ENCODE results near the gene ARHGAP28.
"Not testable (repeated sequence)": the region's sequence is repeated elsewhere in the genome, so short reads cannot be mapped to it uniquely, and the experiment has no call there.

ARHGAP28 gene

DNA sequence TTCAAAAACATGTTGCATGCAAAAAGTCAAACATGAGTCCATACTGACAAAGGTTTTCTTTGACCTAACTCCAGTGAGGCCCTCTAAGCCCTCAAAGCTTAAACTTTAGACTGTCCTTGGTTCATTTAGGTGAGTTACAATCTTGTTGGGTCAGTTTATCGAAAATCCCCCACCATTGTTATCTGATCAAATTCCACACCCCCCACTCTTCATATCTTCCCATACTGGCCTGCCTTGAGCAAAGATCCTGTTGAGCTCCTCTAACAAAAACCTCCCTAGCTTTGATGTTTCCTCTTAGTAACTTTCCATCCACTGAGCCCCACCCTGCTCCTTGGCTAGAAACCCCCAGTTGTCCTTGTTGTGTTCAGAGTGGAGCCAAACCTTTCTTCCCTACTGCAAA, 193.7 kb downstream of the ARHGAP28 start:
- DNase-seq (ENCODE audit: low read depth, low spot score): no peak

DNA sequence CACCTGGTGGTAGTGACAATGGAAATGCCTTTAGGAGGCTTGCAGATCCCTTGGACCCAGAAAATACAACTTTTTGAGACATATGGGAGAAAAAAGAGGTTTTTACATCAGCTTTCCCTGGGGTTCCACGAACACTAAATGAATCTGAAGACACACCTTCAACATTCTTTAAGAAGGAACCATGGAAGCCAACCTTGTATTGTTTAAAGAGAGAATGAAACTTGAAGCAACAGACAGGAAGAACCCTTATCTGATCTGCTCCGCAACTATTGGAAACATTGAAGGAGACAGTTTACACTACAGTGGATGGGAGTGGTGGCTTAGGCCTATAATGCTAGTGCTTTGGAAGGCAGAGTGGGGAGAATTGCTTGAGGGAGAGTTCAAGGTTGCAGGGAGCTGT, 197.6 kb downstream of the ARHGAP28 start:
- no peak for DNase-seq (ENCODE audit: low read depth, low spot score)

DNA sequence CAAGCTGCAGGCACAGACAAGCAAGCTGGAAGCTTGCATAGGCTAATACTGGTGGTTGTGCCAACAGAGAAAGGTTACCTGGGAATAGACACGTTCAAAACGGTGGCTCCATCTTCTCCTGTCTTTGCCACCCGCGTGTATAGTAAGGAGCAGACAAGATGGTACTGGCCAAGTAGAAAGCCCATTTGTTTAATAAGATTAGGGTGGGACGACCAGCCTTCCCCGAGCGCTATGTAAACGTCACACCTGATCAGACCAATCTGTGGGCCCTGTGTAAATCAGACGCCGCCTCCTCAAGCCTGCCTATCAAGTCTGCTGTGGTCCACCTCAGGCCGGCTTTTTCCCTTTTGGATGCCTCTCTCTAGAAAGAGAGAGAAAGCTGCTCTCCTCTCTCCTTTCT, 198.8 kb downstream of the ARHGAP28 start:
- no peak for DNase-seq (ENCODE audit: low read depth, low spot score)

DNA sequence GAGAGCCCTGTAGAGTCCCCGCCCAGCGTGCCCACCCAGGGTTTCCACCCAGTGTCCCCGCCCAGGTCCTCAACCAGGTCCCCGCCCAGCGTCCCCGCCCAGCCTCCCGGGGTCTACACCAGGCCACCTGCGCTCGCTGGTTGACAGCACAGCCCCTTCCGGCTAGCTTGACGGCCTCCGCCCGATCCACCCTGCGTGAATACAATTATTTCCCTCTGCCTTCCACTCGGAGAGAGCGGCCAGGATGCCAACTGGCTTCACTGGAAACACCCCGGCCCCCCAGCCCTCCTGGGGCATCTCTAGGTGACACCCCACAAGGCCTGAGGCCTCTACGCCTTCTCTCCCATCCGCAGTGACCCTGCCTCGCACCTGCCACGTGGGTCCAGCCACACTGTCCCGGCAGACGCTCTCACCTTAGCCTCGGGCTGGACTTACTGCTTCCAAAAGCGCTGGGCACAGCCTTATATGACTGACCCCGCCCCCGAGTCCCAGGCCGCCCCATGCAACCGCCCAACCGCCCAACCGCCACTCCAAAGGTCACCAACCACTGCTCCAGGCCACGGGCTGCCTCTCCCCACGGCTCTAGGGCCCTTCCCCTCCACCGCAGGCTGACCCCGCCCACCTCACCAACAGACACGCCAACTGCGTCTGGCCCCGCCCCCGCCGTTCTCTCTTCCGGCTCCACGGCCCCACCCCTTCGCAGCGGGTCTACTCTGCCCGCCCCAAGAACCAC, 200.0 kb downstream of the ARHGAP28 start:
- DNase-seq (ENCODE audit: low read depth, low spot score): no peak

DNA sequence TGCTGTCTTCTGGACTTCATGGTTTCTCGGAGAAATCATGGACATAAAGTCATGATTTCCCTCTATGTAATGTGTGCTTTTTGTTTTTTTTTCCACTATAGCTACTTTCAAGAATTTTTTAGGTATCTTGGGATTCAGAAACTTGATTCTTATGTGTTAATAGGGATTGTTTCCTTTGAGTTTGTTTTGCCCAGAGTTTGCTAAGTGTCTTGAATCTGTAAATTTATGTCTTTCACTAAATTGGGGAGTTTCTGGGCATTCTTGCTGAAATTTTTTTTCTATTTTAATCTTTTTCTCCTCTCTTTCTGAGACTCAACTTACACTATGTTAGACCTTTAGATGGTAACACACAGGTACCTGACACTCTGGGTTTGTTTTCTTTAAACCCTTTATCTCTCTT, 205.3 kb downstream of the ARHGAP28 start:
- no peak for DNase-seq (ENCODE audit: low read depth, low spot score)

DNA sequence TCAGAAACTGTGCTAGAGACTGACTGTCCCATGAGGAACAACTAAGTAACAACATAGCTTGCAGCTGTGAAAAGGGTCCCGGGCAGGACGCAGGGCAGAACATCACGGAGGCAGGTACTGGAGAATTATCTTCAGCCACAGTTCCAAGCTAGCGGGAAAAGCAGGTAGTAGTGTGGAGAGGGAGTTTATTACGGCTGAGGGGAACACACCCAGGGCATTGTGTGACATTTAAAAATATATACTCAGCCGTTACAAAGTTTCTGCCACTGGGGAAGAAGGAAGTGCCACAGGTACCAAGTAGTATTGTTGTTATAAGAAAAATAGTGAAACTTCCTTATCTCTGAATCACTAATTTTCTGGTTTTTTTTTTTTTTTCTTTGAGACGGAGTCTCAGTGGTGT, 208.5 kb downstream of the ARHGAP28 start:
- no peak for DNase-seq (ENCODE audit: low read depth, low spot score)

DNA sequence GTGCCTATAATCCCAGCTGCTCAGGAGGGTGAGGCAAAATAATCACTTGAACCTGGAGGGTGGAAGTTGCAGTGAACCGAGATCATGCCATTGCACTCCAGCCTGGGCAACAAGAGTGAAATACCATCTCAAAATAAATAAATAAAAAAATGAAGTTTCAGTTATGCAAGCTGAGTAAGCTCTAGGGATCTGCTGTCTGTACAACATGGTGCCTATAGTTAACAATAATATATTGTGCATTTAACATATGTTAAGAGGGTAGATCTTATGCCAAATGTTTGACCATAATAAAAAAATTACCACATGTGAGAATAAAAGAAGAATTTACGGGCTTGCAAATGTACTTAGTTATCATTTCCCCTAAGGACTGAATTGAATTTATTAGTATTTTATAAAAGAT, 208.9 kb downstream of the ARHGAP28 start:
- not testable (repeated sequence) for DNase-seq (ENCODE audit: low read depth, low spot score)

DNA sequence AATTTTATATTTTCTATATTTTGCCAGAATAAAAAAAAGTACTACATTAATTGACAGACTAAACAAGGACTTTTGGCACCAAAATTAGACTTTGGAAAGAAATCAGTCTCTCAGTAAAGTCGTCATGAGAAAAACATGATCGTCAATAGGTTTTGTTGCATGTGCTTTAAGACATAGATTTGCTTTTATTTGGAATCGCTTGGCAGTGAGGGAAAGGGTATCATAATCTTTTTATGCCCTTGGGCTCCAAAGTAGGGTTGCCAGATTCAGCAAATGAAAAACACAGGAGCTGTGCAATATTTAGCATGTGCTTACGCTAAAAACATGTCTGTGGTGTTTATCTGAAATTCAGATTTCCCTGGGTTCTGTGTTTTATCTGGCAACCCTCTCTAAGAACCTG, 210.5 kb downstream of the ARHGAP28 start:
- no peak for DNase-seq (ENCODE audit: low read depth, low spot score)

DNA sequence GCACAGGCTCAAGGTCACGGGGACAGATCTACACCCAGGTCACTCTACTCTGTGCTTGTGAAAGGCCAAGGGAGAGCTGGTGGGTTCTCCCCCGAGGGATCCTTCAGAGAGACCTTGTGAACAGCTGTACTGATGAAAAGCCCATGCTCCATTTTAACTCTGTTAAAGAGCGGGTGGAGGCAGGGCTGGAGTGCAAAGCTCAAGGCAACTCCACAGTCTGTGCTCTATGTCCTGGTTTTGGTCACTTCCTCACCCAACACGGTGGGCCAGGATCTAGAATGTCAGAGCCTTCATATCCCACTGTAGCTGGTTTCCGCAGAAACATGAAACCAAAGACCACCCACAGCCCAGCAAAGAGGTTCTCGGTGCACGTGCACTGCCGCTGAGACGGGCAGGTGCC, 210.9 kb downstream of the ARHGAP28 start:
- no peak for DNase-seq (ENCODE audit: low read depth, low spot score)

DNA sequence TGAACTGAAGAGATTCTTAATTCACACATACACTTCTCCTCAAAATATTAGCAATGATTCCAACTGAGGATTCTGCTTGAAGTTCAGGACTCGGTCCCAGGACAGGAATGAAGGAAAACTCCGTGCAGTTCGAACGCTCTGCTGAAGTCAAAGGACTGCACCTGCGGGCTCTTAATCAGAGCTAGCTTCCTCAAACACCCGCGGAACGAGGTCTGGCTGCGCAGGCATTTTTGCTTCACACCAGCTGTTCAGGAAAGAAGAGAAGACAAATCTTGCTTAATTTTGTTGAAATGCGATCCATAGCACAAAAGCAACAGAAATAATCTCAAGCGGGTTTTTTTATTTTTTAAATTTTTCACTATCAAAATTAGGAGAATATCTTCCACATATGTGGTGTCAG, 212.5 kb downstream of the ARHGAP28 start:
- no peak for DNase-seq (ENCODE audit: low read depth, low spot score)

DNA sequence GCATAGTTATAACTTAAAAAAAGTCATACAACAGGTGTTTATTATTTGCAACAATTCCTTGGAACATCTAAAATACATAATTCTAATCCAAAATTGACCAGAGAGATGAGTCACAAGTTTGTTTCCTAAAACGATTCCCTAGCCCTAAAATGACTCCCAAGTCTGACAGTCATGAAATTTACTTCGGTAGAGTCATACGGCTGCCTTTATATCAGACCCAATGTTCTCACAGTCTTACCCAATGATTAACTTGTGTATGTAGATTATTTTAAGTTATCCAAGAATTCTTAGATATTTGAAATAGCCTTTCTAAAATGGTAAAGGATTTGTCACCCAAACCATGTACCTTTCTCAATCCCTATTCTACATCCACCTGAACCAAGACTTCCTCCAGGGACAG, 213.2 kb downstream of the ARHGAP28 start:
- no peak for DNase-seq (ENCODE audit: low read depth, low spot score)

DNA sequence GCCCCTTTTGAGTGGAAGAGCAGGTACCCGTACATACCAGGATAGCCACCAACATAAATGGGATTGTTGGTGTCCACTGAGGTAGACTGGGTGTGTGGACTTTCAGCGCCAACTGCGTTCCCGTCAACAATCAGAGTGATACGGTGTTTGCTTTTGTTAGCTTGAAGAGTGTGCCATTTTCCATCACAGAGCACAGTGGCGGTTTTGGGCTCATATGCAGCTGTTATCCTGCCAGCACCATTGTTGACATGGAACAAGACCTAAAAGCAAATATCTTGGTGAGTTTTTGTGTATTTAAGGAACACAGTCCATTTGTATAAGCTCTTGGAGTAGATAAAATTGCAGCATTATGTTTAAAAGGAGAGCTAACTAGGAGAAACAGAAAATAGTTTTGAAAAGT, 213.6 kb downstream of the ARHGAP28 start:
- DNase-seq (ENCODE audit: low read depth, low spot score): no peak

DNA sequence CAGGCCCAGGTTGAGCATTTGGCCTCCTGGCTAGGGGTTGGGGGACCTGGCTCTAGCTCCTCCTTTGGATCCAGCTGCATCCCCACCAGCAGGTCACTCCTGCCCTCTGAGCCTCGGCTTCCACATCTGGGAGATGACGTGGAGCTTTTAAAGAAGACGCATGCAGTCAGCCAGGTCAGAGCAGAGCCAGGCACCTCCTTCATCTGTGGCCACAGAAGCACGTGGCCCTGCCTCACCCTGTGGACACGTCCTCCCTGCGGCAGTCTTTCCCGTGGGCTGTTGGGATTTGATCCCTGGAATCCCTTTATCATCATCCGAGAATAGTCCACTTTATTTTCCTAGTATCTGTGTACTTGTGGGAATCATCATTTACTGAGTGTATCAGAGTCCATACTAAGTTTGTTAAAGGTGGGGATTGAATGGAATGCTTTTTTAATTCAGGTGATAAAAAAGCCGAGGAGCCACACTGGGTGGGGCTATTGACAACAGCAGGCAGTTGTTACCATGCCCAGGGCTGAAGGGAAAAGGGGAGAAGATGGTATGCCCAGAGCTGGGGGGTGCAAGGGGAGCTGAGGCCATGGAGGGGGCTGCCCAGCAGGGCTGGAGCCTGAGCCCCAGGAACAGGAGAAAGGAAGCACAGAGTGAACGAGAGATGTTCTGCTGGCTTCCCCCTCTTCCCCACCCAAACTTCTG, 218.0 kb downstream of the ARHGAP28 start:
- no peak for DNase-seq (ENCODE audit: low read depth, low spot score)

DNA sequence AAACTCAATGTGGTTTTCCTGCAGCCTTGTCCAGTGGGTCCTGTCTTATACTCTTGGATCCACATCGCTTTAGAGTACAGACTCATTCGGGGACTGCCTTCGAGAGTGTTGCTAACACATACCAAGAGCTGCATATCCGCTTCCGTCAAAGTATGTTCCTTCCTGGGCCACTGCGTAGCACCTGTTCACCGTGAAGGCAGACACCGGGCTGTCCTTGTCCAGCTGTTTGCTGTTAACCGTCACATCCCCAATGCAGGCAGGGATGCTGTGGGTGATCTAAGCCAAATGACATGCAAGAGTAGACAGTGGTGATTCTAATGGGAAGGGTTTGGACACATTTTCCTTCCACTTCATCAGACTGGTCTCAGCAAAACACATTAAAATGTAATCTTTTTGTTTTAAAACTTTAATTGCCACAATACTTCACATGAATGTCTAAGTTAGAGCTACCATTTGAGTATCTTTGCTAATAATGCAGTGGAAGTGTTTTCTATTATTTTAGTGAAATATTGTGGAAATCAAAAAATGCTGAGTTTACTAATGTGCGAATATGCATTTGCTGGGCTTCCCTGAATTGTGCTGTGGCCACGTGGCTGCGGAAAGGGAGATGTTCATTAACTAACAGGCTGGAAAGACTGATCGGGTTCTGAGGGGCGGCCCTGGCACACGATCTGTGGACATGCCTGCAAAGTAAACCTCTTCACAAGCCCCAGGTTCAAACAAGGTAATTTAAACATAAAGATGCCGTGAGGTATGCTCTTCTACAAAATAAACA, 219.0 kb downstream of the ARHGAP28 start:
- DNase-seq (ENCODE audit: low read depth, low spot score): no peak

DNA sequence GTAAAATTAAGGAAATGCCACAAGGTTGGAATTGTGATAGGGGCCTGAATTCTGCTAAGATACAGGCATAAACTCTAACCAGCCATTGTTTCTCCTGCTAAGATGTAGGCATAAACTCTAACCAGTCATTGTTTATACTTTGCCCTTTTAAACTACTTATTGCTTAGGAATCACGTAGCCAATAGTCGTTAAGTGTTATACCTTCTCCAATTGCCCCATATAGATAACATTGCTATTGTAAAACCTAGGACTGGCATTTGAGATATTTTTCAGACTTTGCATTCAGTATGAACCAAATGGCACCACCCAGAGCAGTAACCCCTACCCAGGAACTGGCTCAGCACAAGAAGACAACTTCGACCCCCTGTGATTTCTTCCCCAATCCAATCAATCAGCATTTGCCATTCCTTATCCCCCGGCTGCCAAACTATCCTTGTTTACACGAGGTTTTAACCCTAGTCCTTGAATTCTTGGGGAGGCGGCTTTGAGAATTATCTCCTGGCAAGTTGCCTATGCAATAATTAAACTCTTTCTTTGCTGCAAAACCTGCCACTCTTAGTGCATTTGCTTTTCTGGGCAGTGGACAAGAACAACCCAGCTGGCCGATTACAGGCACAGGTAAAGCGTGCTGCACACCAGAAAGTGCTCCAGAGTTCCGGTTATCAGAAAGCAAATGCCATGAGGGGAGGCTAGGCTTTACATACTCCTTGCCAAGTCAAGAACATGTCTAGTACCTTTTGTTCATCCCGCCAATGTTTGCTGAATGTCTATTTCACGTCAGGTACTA, 220.5 kb downstream of the ARHGAP28 start:
- DNase-seq (ENCODE audit: low read depth, low spot score): no peak

DNA sequence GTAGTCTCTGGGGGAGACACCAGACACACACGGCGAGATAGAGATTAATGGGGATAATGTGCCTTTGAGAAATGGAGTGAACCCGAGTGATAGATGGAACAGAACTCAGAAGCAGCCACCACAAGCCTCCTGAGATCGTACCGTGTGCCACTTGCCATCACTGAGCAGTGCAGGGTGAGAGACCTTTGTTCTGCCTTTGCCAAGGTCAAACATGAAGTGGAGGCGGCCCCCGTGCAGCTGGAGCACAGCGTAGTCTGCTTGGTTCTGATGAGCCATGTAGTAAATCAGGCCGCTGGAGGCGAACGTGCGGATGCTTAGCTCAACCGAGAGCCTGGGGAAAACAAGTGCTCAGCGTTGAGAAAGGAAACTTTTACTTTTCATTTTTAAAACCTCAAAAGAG, 221.1 kb downstream of the ARHGAP28 start:
- DNase-seq (ENCODE audit: low read depth, low spot score): no peak

DNA sequence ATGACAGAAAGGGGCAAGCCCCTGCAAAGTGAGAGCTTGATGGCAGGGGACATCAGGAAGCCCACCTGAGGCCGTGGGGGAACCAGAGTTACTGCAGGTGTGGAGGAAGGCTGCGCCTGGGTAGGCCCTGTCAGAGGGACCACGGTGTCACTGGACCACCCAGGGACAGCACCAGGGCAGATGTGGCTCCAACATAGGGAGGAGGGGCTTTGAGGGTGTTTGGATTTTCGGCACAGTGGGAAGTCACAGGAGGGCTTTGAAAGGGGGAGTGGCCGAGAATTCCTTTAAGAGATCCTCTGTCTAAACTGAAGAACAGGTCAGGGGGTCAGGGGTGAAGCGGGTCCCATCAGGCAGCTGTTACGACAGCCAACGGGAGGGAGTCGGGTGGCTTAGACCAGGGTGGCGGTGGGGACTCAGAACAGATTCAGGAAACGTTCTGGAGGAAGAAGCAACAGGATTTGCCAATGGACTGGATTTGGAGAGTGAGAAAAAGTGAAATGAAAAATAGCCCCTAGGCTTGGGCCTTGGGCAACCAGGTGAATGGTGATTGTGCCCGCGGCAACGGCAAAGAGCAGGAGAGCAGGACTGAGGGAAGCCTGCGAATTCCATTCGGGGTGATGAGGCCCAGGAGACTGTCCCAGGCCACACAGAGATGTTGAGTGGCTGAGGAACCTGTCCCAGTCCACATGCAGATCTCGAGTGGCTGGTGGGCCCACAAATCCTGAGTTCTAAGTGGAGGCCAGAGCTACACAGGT, 222.0 kb downstream of the ARHGAP28 start:
- no peak for DNase-seq (ENCODE audit: low read depth, low spot score)

DNA sequence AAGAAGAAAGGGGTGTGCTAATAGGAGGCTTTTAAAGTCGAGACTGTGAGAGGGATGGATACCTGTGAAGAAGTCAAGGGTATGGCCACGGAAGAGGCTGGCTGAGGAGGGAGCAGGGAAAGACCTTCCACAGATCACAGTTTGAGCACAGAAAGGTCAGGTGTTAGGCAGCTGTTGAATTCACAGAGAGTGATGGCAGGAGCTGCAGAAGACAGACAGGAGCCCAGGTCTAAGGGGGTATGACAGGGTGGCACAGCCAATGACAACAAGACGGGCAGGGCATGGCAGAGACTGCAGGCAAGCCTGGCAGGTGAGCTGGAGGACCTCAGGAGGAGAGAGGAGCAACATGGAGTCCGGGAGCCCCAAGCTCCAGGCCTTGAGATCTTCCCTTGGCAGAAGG, 225.0 kb downstream of the ARHGAP28 start:
- no peak for DNase-seq (ENCODE audit: low read depth, low spot score)

DNA sequence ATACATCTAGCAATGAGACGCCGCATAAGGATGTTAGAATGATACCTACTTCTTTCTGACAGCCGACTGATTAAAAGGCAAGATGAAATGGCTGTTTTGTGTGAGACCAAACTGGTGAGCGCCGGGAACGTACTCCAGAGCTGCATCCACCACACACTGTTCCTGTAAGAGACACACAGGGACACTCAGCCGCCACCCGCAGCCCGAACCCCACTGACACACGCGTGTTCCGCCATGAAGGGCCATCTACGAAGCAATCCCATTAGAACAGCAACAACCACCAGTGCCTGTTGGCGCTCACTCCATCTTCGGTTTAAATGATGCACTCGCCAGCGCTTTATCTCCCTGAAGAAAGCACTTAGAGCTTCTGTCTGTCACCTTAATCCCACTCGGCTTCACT, 225.8 kb downstream of the ARHGAP28 start:
- no peak for DNase-seq (ENCODE audit: low read depth, low spot score)

DNA sequence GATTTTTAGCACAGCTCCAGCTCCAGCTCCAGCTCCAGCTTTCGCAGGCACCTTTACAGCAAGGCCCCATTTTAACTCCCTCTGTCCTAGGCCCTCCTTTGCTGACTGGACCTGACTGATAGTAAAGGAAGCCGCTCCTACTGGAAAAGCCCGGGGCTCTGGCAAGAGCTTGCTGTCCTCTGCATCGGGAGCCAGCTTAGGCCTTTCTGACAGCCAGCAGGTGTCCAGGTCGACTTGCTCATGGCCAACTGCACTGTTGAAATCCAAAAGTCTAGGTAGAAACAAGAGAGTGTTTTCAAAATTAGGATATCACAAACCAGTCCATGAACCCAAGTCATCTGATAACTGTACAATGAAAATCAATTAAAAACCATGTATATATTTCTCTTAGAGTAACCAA, 227.0 kb downstream of the ARHGAP28 start:
- no peak for DNase-seq (ENCODE audit: low read depth, low spot score)

DNA sequence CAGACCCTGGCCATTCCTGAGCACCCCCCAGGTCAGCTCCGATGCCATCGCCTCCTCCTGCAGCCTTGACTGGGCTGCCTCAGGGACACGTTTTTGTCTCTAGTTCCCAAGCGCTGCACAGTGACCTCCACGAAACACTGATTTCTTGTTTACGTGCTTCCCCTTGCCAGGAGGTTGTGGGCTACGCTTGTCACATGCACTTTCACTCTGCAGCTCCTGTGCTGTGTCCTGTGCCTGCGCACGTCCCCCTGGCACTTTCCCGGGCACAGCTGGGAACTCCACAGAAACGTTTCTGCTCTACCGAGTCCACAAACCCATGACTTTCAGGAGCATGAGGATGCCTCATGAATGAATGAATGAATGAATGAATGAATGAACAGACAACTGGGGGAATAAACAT, 227.5 kb downstream of the ARHGAP28 start:
- no peak for DNase-seq (ENCODE audit: low read depth, low spot score)
